ENCODE measurements around the gene TGFB3.

TGFB3 gene

DNA sequence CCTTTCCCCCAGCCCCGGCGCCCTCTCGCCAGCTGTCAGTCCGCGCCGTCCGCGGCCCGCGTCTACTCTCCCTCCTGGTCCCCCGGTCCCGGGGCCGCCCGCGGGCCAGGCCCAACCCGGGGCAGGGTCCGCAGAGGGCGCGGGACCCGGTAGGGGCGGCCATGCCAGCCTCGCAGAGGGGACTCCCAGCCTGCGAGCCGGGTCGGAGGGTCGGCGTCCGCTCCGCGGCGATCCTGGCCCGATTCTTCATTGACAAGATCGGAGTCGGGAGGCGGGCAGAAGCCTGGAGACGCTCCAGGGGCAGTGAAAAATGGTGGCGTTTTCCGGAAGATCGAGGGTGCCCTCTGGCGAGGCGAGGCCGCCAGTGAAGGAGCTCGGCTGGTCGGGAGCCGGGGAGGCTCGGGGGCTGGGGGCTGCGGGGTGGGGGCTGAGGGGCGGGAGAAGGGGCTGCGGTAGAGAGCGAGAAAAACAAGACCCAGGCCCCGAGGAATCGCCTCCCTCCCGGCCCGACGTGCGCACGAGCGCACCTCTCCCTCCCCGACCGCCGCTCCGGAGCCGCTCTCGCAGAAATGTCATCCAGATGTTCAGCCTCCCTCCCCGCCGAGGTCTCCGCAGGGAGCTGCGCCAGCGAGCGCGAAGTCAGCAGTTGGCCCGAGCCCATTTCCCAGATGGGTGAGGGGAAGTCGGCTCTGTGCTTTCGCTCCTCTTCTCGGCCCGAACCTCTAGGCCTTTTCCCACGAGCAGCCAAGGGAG is 647 bp upstream of the TGFB3 start:
- no peaks in the 10 kb centered on the region for H3K79me2 ChIP-seq (ENCODE audit: insufficient read depth, low read length)
- H3K9me3 ChIP-seq (ENCODE audit: insufficient read depth, low read length): no peaks in the 10 kb centered on the region
- H3K9me2 ChIP-seq (replicated peaks; ENCODE audit: insufficient read depth, low read length): no peaks in the 10 kb centered on the region
- TF ChIP-seq, protein P1, sequence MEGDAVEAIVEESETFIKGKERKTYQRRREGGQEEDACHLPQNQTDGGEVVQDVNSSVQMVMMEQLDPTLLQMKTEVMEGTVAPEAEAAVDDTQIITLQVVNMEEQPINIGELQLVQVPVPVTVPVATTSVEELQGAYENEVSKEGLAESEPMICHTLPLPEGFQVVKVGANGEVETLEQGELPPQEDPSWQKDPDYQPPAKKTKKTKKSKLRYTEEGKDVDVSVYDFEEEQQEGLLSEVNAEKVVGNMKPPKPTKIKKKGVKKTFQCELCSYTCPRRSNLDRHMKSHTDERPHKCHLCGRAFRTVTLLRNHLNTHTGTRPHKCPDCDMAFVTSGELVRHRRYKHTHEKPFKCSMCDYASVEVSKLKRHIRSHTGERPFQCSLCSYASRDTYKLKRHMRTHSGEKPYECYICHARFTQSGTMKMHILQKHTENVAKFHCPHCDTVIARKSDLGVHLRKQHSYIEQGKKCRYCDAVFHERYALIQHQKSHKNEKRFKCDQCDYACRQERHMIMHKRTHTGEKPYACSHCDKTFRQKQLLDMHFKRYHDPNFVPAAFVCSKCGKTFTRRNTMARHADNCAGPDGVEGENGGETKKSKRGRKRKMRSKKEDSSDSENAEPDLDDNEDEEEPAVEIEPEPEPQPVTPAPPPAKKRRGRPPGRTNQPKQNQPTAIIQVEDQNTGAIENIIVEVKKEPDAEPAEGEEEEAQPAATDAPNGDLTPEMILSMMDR (IDR thresholded peaks at IDR 0.05; ENCODE audit: insufficient read depth, low read length, poor library complexity, severe bottlenecking): peak; percentile 16
- no peak for TF ChIP-seq EZH2phosphoT487 (conservative IDR thresholded peaks at IDR 0.05; ENCODE audit: low read length)
- H3K27ac ChIP-seq (ENCODE audit: low read depth, low read length): no peak overlapping the region
- peak overlapping the region; percentile 87 for H3K4me3 ChIP-seq (ENCODE audit: insufficient read depth, low read length, poor library complexity, severe bottlenecking)
- H3F3A ChIP-seq (ENCODE audit: insufficient read depth): no peaks in the 10 kb centered on the region
- peak overlapping the region; percentile 95 for H2AFZ ChIP-seq (ENCODE audit: low read depth, low read length, severe bottlenecking)
- H4K20me1 ChIP-seq (ENCODE audit: low read depth, low read length): no peaks in the 10 kb centered on the region
- no peaks in the 10 kb centered on the region for H3K36me3 ChIP-seq (ENCODE audit: low read length)
- peak overlapping the region; percentile 92 for H3K4me2 ChIP-seq (ENCODE audit: low read depth, low read length, poor library complexity, severe bottlenecking)
- H3K9ac ChIP-seq (ENCODE audit: low read length): peak overlapping the region; percentile 61
- H3K27me3 ChIP-seq (ENCODE audit: low read length): no peaks in the 10 kb centered on the region

DNA sequence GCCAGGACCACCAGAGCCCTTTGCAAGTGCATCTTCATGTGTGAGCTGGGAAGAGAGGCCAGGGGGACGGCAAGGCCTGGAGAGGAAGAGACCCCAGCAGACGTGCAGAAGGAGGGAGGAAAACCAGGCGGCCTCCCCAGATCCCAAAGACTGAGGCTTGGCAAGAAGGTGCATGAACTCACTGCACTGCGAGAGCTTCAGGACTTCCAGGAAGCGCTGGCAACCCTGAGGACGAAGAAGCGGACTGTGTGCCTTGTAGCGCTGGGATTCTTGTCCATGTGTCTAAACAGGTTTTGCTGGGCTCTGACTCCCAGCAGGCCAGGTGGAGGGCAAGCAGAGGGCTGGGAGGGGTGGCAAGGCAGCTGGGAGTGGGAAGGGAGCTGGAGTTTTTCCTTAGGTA is 939 bp downstream of the TGFB3 start:
- no peak for TF ChIP-seq EZH2phosphoT487 (conservative IDR thresholded peaks at IDR 0.05; ENCODE audit: low read length)
- TF ChIP-seq, protein P1 (IDR thresholded peaks at IDR 0.05; ENCODE audit: insufficient read depth, low read length, poor library complexity, severe bottlenecking): no peak
- no peaks in the 10 kb centered on the region for H3K27me3 ChIP-seq (ENCODE audit: low read length)
- H4K20me1 ChIP-seq (ENCODE audit: low read depth, low read length): no peaks in the 10 kb centered on the region
- H3K9me2 ChIP-seq (replicated peaks; ENCODE audit: insufficient read depth, low read length): no peaks in the 10 kb centered on the region
- no peak overlapping the region for H3K9ac ChIP-seq (ENCODE audit: low read length)
- H3K4me2 ChIP-seq (ENCODE audit: low read depth, low read length, poor library complexity, severe bottlenecking): no peak overlapping the region
- no peaks in the 10 kb centered on the region for H3F3A ChIP-seq (ENCODE audit: insufficient read depth)
- H3K36me3 ChIP-seq (ENCODE audit: low read length): no peaks in the 10 kb centered on the region
- no peak overlapping the region for H3K27ac ChIP-seq (ENCODE audit: low read depth, low read length)
- no peaks in the 10 kb centered on the region for H3K79me2 ChIP-seq (ENCODE audit: insufficient read depth, low read length)
- no peak overlapping the region for H2AFZ ChIP-seq (ENCODE audit: low read depth, low read length, severe bottlenecking)
- H3K4me3 ChIP-seq (ENCODE audit: insufficient read depth, low read length, poor library complexity, severe bottlenecking): no peak overlapping the region
- no peaks in the 10 kb centered on the region for H3K9me3 ChIP-seq (ENCODE audit: insufficient read depth, low read length)

DNA sequence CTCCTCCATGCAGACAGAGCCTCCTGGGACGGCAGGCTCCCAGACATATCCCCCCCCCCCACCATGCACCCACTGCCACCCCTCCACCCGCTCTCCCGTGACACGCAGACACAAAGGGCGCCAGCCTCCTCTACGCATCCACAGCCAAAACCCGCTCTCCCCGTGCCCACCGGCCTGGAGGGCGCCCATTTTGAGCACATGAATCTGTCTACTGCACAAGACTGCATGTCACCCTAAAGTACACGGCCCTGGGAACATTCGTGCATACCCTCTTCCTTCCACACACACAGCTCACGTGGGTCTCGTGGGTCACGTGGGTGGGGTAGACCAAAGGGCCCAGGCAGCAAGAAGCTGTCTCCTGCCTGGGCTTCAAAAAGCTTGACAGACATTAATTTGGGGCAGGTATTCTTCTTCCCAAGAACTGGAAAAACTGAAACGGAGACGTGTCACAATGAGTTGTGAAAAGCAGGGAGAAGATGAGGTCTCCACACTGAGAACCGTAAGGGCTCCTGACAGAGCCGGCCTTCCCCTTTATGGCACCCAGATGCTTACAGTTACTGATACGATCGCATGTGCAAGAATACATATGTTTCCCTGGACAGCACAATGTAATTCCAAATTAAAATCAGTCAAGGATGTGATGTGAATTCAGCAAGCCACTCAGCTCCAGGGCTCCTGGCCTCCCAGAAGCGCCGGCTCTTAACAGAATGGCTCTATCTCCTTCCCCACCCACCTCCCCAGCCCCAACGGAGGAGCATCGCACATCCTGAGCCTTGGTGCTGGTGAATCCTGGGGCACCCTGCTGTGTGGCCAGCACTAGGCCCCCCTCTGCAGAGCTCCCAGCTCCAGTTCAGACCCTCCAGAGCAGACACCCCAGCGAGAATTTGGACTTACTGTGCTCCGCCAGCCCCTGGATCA is 1.9 kb downstream of the TGFB3 start:
- H4K20me1 ChIP-seq (ENCODE audit: low read depth, low read length): no peaks in the 10 kb centered on the region
- no peaks in the 10 kb centered on the region for H3F3A ChIP-seq (ENCODE audit: insufficient read depth)
- no peak overlapping the region for H3K4me3 ChIP-seq (ENCODE audit: insufficient read depth, low read length, poor library complexity, severe bottlenecking)
- TF ChIP-seq, protein P1 (IDR thresholded peaks at IDR 0.05; ENCODE audit: insufficient read depth, low read length, poor library complexity, severe bottlenecking): no peak
- no peak for TF ChIP-seq EZH2phosphoT487 (conservative IDR thresholded peaks at IDR 0.05; ENCODE audit: low read length)
- no peak overlapping the region for H3K27ac ChIP-seq (ENCODE audit: low read depth, low read length)
- H3K4me2 ChIP-seq (ENCODE audit: low read depth, low read length, poor library complexity, severe bottlenecking): no peak overlapping the region
- H3K27me3 ChIP-seq (ENCODE audit: low read length): no peaks in the 10 kb centered on the region
- no peaks in the 10 kb centered on the region for H3K36me3 ChIP-seq (ENCODE audit: low read length)
- no peaks in the 10 kb centered on the region for H3K79me2 ChIP-seq (ENCODE audit: insufficient read depth, low read length)
- no peaks in the 10 kb centered on the region for H3K9me2 ChIP-seq (replicated peaks; ENCODE audit: insufficient read depth, low read length)
- no peak overlapping the region for H3K9ac ChIP-seq (ENCODE audit: low read length)
- no peaks in the 10 kb centered on the region for H3K9me3 ChIP-seq (ENCODE audit: insufficient read depth, low read length)
- no peak overlapping the region for H2AFZ ChIP-seq (ENCODE audit: low read depth, low read length, severe bottlenecking)
